Esophagus squamous epithelium (tissue), 5 donors: ENCODE measurements around the gene TRIP13. TPM values are rescaled to one million over a fixed set of nuclear protein-coding genes. Genes with fewer than 3 reads are reported as not detected.

ENCODE experiments used
- DNase-seq: peaks from one replicate; lab custom pipeline; 2025; lab: John Stamatoyannopoulos, UW
- H3K27ac ChIP-seq, 4 donors: fragments of 200-600 bp; sonication (generic); one replicate each; pipeline ENCODE4 v1.5.1; 2016 to 2019; ENCODE audit warnings: mild to moderate bottlenecking in 1 of 4
- H3K27me3 ChIP-seq, 4 donors: fragments of 200-600 bp; sonication (generic); 1 replicate in 3 of 4; 2 replicates in 1 of 4; pipeline versions ENCODE4 v1.5.1 to v1.6.0; 2017 to 2021; ENCODE audit warnings: antibody characterized with exemption in 1 of 4
- H3K36me3 ChIP-seq, 3 donors: fragments of 200-600 bp; sonication (generic); one replicate each; pipeline ENCODE4 v1.5.1; 2016 to 2019
- H3K4me1 ChIP-seq, 3 donors: fragments of 200-600 bp; sonication (generic); one replicate each; pipeline ENCODE4 v1.5.1; 2017 to 2019
- H3K4me3 ChIP-seq, 4 donors: fragments of 200-600 bp; sonication (generic); 1 replicate in 3 of 4; 2 replicates in 1 of 4; pipeline ENCODE4 v1.5.1; 2016 to 2019; ENCODE audit warnings: mild to moderate bottlenecking in 2 of 4, moderate library complexity in 1 of 4
- H3K9me3 ChIP-seq, 3 donors: fragments of 200-600 bp; sonication (generic); one replicate each; pipeline ENCODE4 v1.5.1; 2016 to 2019
- CTCF ChIP-seq, 6 experiments: fragments of 450-650 bp in 4 of 6; fragments of 200-600 bp in 2 of 6; sonication (generic) in 2 of 6; IDR thresholded peaks; one replicate each; pipeline ENCODE4 v1.5.1; 2016 to 2019; ENCODE audit warnings: antibody characterized with exemption in 6 of 6, mild to moderate bottlenecking in 4 of 6, moderate library complexity in 4 of 6
- POLR2A ChIP-seq, 4 donors: fragments of 450-650 bp; IDR thresholded peaks; one replicate each; pipeline ENCODE4 v1.6.1; 2017; ENCODE audit warnings: antibody characterized with exemption in 4 of 4, mild to moderate bottlenecking in 4 of 4, moderate library complexity in 3 of 4
- WGBS, 2 donors: methylation state at CpG; one replicate each; pipeline ENCODE4 v1.1.5; 2018; 5-methylcytosine and 5-hydroxymethylcytosine counted together
- intact Hi-C: fragments of 100-400 bp; cut with DNase I; formaldehyde crosslinking; loops from one replicate; pipeline ENCODE4 v1.15.0; 2022
- total RNA-seq, 4 donors: library from RNA; depleted of rRNA; stranded (reverse); fragments of >200 nt; gene quantifications; one replicate each; pipeline ENCODE4 v1.1.0, GENCODE V29; 2016
- donor health status: DM: yes; HTN: yes; CAD: no.

TRIP13 gene
- total RNA-seq, 4 donors from 2014 or later, result 3.2 to 17.7 (median 9.5) TPM

- H3K4me1 ChIP-seq, result peaks cover 7 to 21% (median 17%) of the 10 kb centered on the region in 3 donors
- peaks cover 0 to 88% (median 0%) of the 10 kb centered on the region in 4 donors for H3K27me3 ChIP-seq
- no peak for DNase-seq
- H3K9me3 ChIP-seq, result peaks cover 0 to 10% (median 0%) of the 10 kb centered on the region in 3 donors
- 83 to 86% methylated on average over 4 to 5 of the region's 13 CpGs for WGBS, 2 donors
- no peaks in the 10 kb centered on the region for H3K36me3 ChIP-seq
- TF ChIP-seq POLR2A (IDR thresholded peaks at IDR 0.05) (no peak), CTCF (IDR thresholded peaks at IDR 0.05) (no peak)
- no peak overlapping the region for H3K4me3 ChIP-seq
- intact Hi-C loops, result no loop called here
- H3K27ac ChIP-seq, result no peak overlapping the region
Observed at GRCh38 chr5:952597-953271, 60.0 kb downstream of the TRIP13 start.

GRCh38 chr5:953535-954449 lies 61.1 kb downstream of the TRIP13 start:
- 67 to 70% methylated on average over 21 to 24 of the region's 24 CpGs for WGBS, 2 donors
- intact Hi-C loops, result no loop called here

GRCh38 chr5:955886-956761 lies 63.4 kb downstream of the TRIP13 start:
- no peak for TF ChIP-seq POLR2A (IDR thresholded peaks at IDR 0.05)
- no peak for TF ChIP-seq CTCF (IDR thresholded peaks at IDR 0.05)
- H3K4me3 ChIP-seq, result no peak overlapping the region

More at GRCh38 chr5:953535-954449, 61.1 kb downstream of the TRIP13 start:
- Histone ChIP-seq H3K4me3 (no peak overlapping the region), H3K27ac (no peak overlapping the region), H3K27me3 (peaks cover 0 to 88% (median 0%) of the 10 kb centered on the region in 4 donors), H3K36me3 (no peaks in the 10 kb centered on the region), H3K9me3 (peaks cover 0 to 10% (median 0%) of the 10 kb centered on the region in 3 donors), H3K4me1 (peaks cover 8 to 32% (median 23%) of the 10 kb centered on the region in 3 donors)
- no peak for DNase-seq
- TF ChIP-seq POLR2A (IDR thresholded peaks at IDR 0.05) (no peak), CTCF (IDR thresholded peaks at IDR 0.05) (no peak)

GRCh38 chr5:956941-957747 lies 64.5 kb downstream of the TRIP13 start:
- Histone ChIP-seq H3K27ac (peak overlapping the region; percentile 21 to 68 (median 56)), H3K9me3 (no peaks in the 10 kb centered on the region), H3K4me3 (no peak overlapping the region), H3K27me3 (peaks cover 0 to 90% (median 0%) of the 10 kb centered on the region in 4 donors), H3K36me3 (no peaks in the 10 kb centered on the region), H3K4me1 (peaks cover 8 to 43% (median 23%) of the 10 kb centered on the region in 3 donors)
- DNase-seq, result no peak
- no peak for TF ChIP-seq POLR2A (IDR thresholded peaks at IDR 0.05)
- TF ChIP-seq CTCF (IDR thresholded peaks at IDR 0.05), result peak in 2 of 6 experiments; percentile 17 to 25
- intact Hi-C loops, result no loop called here
- WGBS, 2 donors, result 17 to 38% methylated on average over 9 to 20 of the region's 26 CpGs

More at GRCh38 chr5:955886-956761, 63.4 kb downstream of the TRIP13 start:
- peaks cover 0 to 2% (median 0%) of the 10 kb centered on the region in 3 donors for H3K9me3 ChIP-seq
- intact Hi-C loops, result no loop called here
- peak overlapping the region in 3 of 4 donors; percentile 10 to 68 (median 68) for H3K27ac ChIP-seq
- no peak for DNase-seq
- H3K4me1 ChIP-seq, result peaks cover 8 to 43% (median 23%) of the 10 kb centered on the region in 3 donors
- no peaks in the 10 kb centered on the region for H3K36me3 ChIP-seq
- peaks cover 0 to 92% (median 0%) of the 10 kb centered on the region in 4 donors for H3K27me3 ChIP-seq
- 72 to 82% methylated on average over 4 to 19 of the region's 32 CpGs for WGBS, 2 donors
